Heart left ventricle (tissue), 16 donors: ENCODE results near the gene MED12L. TPM values are rescaled to one million over a fixed set of nuclear protein-coding genes. Genes with fewer than 3 reads are reported as not detected.
A peak's percentile ranks its signal among the peaks of the same experiment; 100 is the strongest.

ENCODE experiments used
- ATAC-seq, 4 donors: fragments of 200-7000 bp; cut with Tn5 transposase; one replicate each; pipeline ENCODE4 v1.9.1; 2020 to 2022; ENCODE audit warnings: moderate library complexity in 4 of 4, mild to moderate bottlenecking in 3 of 4, moderate number of reproducible peaks in 1 of 4
- DNase-seq, 5 donors: peaks; one replicate each; pipeline ENCODE4 v3.0.0-alpha.2; 2020
- H3K27ac ChIP-seq, 12 donors: fragments of 200-600 bp; sonication (generic) in 4 of 12; one replicate each; pipeline versions ENCODE4 v1.5.0 to v1.8.0; 2016 to 2022; ENCODE audit warnings: mild to moderate bottlenecking in 2 of 12
- H3K27me3 ChIP-seq, 9 donors: fragments of 200-600 bp; sonication (generic) in 2 of 9; one replicate each; pipeline versions ENCODE4 v1.5.1 to v1.8.0; 2016 to 2022; ENCODE audit warnings: mild to moderate bottlenecking in 3 of 9
- H3K36me3 ChIP-seq, 9 donors: fragments of 200-600 bp; sonication (generic) in 2 of 9; one replicate each; pipeline versions ENCODE4 v1.5.0 to v1.8.0; 2018 to 2022; ENCODE audit warnings: mild to moderate bottlenecking in 2 of 9
- H3K4me1 ChIP-seq, 12 donors: fragments of 200-600 bp; sonication (generic) in 4 of 12; one replicate each; pipeline versions ENCODE4 v1.5.0 to v1.8.0; 2016 to 2022; ENCODE audit warnings: mild to moderate bottlenecking in 3 of 12
- H3K4me3 ChIP-seq, 12 donors: fragments of 200-600 bp; sonication (generic) in 4 of 12; one replicate each; pipeline versions ENCODE4 v1.5.0 to v1.8.0; 2017 to 2022; ENCODE audit warnings: mild to moderate bottlenecking in 9 of 12, moderate library complexity in 4 of 12
- H3K9me3 ChIP-seq, 12 donors: fragments of 200-600 bp; sonication (generic) in 4 of 12; one replicate each; pipeline versions ENCODE4 v1.5.0 to v1.8.0; 2016 to 2022; ENCODE audit warnings: mild to moderate bottlenecking in 1 of 12
- CTCF ChIP-seq, 12 donors: fragments of 200-600 bp; sonication (generic) in 4 of 12; IDR thresholded peaks; one replicate each; pipeline versions ENCODE4 v1.5.0 to v1.8.0; 2018 to 2022; ENCODE audit warnings: antibody characterized with exemption in 12 of 12, mild to moderate bottlenecking in 5 of 12
- POLR2A ChIP-seq, 2 donors: fragments of 450-650 bp; IDR thresholded peaks; one replicate each; pipeline ENCODE4 v1.6.1; 2017; ENCODE audit warnings: antibody characterized with exemption in 2 of 2, mild to moderate bottlenecking in 2 of 2, moderate library complexity in 2 of 2
- WGBS, 4 donors: extraction: QIAGEN DNeasy Blood & Tissue Kit in 2 of 4; methylation state at CpG; one replicate each; pipeline versions ENCODE4 v1.1.5 to v1.1.7; 2013 to 2018; 5-methylcytosine and 5-hydroxymethylcytosine counted together
- intact Hi-C, 10 donors: fragments of 100-400 bp; cut with DNase I; formaldehyde crosslinking; loops; one replicate each; pipeline versions ENCODE4 v1.11.1 to v1.14.2; 2022
- polyA plus RNA-seq, 2 donors: library from polyadenylated mRNA; stranded (reverse); fragments of 200-250 nt; gene quantifications; one replicate each; pipeline ENCODE4 v1.2.3, GENCODE V29; 2013
- total RNA-seq, 9 donors: library from RNA; depleted of rRNA in 2 of 9; stranded (reverse); fragments of >200 nt in 2 of 9; fragmentation: NEBNext Ultra II Directional in 3 of 9; extraction: Animal tissue kit (Norgen Biotek cat#: 25700) in 3 of 9; gene quantifications; one replicate each; pipeline versions ENCODE4 v1.1.0 to v1.2.4, GENCODE V29; 2016 to 2023
- donor health status: ischemic (EF 13 %, LVEDD 7.1; RV severe dilation, severe dysfunction).
- donor health status: healthy with polysubstance abuse.
- donor health status: DM: no; HTN: yes; CAD: no.
- donor health status: DM: no; HTN: no; CAD: no.
- donor health status: ischemic (EF 25% LVEDD 6.9; RV normal size, moderate dysfunction).
- donor health status: ischemic (EF 25% LVEDD 5.7; RV mildly dilated, moderate dysfunction).
- donor health status: healthy.
- donor health status: DM: yes; HTN: yes; CAD: no.
- donor health status: ischemic (EF 35%, LVEDD 5.7; RV mildly dilated, moderate dysfunction).
- donor health status: nonischemic (EF 11% LVEDD 7.7; RV severe dilation, severe dysfunction).
- donor health status: DM: yes; HTN: yes; CAD: no.
- donor health status: PGD.
- donor health status: ischemic (EF 29% LVEDD 5.4; RV normal size, mild dysfunction).
- donor health status: nonischemic (EF 23%, LVEDD 6.1; RV moderate dilation, normal function).

MED12L gene
- total and polyA plus RNA-seq, 11 donors = 0.06 to 2.1 (median 0.39) TPM

GRCh38 chr3:151209654-151210053 lies 124.2 kb downstream of the MED12L start:
- Histone ChIP-seq H3K36me3 (no peaks in the 10 kb centered on the region), H3K9me3 (no peaks in the 10 kb centered on the region), H3K27ac (peak overlapping the region in 1 of 12 donors; percentile 74), H3K4me1 (peaks cover 0 to 31% (median 0%) of the 10 kb centered on the region in 12 donors), H3K27me3 (no peaks in the 10 kb centered on the region), H3K4me3 (no peak overlapping the region)
- DNase-seq (no peak), ATAC-seq (no peak)
- TF ChIP-seq POLR2A (IDR thresholded peaks at IDR 0.05) = no peak
- intact Hi-C loops = loop anchor here in 1 of 10 donors (5.0 kb wide), 1 partner anchor 37 kb away; no protein-coding TSS in a partner anchor
- 83 to 91% (median 89%) methylated on average over 3 of the region's 3 CpGs for WGBS, 4 donors

GRCh38 chr3:151210676-151211381 lies 125.4 kb downstream of the MED12L start:
- DNase-seq = no peak
- intact Hi-C loops = loop anchor here in 1 of 10 donors (5.0 kb wide), 1 partner anchor 39 kb away; no protein-coding TSS in a partner anchor
- H3K4me3 ChIP-seq = no peak overlapping the region
- no peaks in the 10 kb centered on the region for H3K36me3 ChIP-seq
- WGBS, 4 donors = 51 to 60% (median 58%) methylated on average over 4 of the region's 4 CpGs
- no peaks in the 10 kb centered on the region for H3K9me3 ChIP-seq
- TF ChIP-seq CTCF (IDR thresholded peaks at IDR 0.05) (peak in 2 of 12 donors; percentile 16 to 18), POLR2A (IDR thresholded peaks at IDR 0.05) (no peak)
- no peaks in the 10 kb centered on the region for H3K27me3 ChIP-seq
- peak overlapping the region in 1 of 12 donors; percentile 74 for H3K27ac ChIP-seq
- peak in 2 of 4 donors; percentile 24 to 36 for ATAC-seq
- peaks cover 0 to 23% (median 0%) of the 10 kb centered on the region in 12 donors for H3K4me1 ChIP-seq

- intact Hi-C loops = loop anchor here in 1 of 10 donors (5.0 kb wide), 1 partner anchor 41 kb away; no protein-coding TSS in a partner anchor
- H3K27me3 ChIP-seq = no peaks in the 10 kb centered on the region
- no peak overlapping the region for H3K27ac ChIP-seq
- no peak overlapping the region for H3K4me3 ChIP-seq
- no peak for ATAC-seq
- no peaks in the 10 kb centered on the region for H3K9me3 ChIP-seq
- 80 to 82% (median 81%) methylated on average over 4 of the region's 4 CpGs for WGBS, 4 donors
- DNase-seq = no peak
- H3K36me3 ChIP-seq = no peaks in the 10 kb centered on the region
- TF ChIP-seq CTCF (IDR thresholded peaks at IDR 0.05) (no peak), POLR2A (IDR thresholded peaks at IDR 0.05) (no peak)
- peaks cover 0 to 33% (median 14%) of the 10 kb centered on the region in 12 donors for H3K4me1 ChIP-seq
These were observed 127.7 kb downstream of the MED12L start for GRCh38 chr3:151213151-151213550.

GRCh38 chr3:151213881-151214280 lies 128.4 kb downstream of the MED12L start:
- intact Hi-C loops = loop anchor here in 1 of 10 donors (5.0 kb wide), 1 partner anchor 42 kb away; no protein-coding TSS in a partner anchor
- no peak for ATAC-seq
- TF ChIP-seq POLR2A (IDR thresholded peaks at IDR 0.05) (no peak), CTCF (IDR thresholded peaks at IDR 0.05) (no peak)

More at GRCh38 chr3:151213881-151214280, 128.4 kb downstream of the MED12L start:
- Histone ChIP-seq H3K9me3 (no peaks in the 10 kb centered on the region), H3K4me1 (peaks cover 0 to 33% (median 15%) of the 10 kb centered on the region in 12 donors), H3K27me3 (no peaks in the 10 kb centered on the region), H3K4me3 (no peak overlapping the region), H3K36me3 (no peaks in the 10 kb centered on the region), H3K27ac (no peak overlapping the region)
- 86 to 95% (median 94%) methylated on average over 5 of the region's 5 CpGs for WGBS, 4 donors
- no peak for DNase-seq
